ENCODE data around the gene RAB7A.
"Not testable (repeated sequence)": the region's sequence is repeated elsewhere in the genome, so short reads cannot be mapped to it uniquely, and the experiment has no call there.

The RAB7A gene

GRCh38 chr3:128712848-128713247 lies 13.1 kb upstream of the RAB7A start:
- no peak for DNase-seq

- DNase-seq = peak; percentile 30
These were observed 11.0 kb upstream of the RAB7A start for GRCh38 chr3:128714887-128715491.

GRCh38 chr3:128718892-128719291 lies 7.1 kb upstream of the RAB7A start:
- not testable (repeated sequence) for DNase-seq

- no peak for DNase-seq
These were observed 5.1 kb upstream of the RAB7A start for GRCh38 chr3:128720891-128721290.

GRCh38 chr3:128723477-128723876 lies 2.5 kb upstream of the RAB7A start:
- DNase-seq = no peak

GRCh38 chr3:128725547-128726022 lies 398 bp upstream of the RAB7A start:
- no peak for DNase-seq

GRCh38 chr3:128727059-128727458 lies 1.1 kb downstream of the RAB7A start:
- DNase-seq = no peak

- no peak for DNase-seq
These were observed 1.5 kb downstream of the RAB7A start for GRCh38 chr3:128727485-128727884.

- DNase-seq = no peak
These were observed 2.0 kb downstream of the RAB7A start for GRCh38 chr3:128727996-128728395.

- DNase-seq = not testable (repeated sequence)
These were observed 2.5 kb downstream of the RAB7A start for GRCh38 chr3:128728521-128728920.

GRCh38 chr3:128730471-128730870 lies 4.5 kb downstream of the RAB7A start:
- no peak for DNase-seq

GRCh38 chr3:128734523-128735189 lies 8.7 kb downstream of the RAB7A start:
- no peak for DNase-seq

GRCh38 chr3:128735287-128735686 lies 9.3 kb downstream of the RAB7A start:
- no peak for DNase-seq

GRCh38 chr3:128735884-128736283 lies 9.9 kb downstream of the RAB7A start:
- no peak for DNase-seq

- no peak for DNase-seq
These were observed 10.6 kb downstream of the RAB7A start for GRCh38 chr3:128736601-128737000.

- no peak for DNase-seq
These were observed 14.6 kb downstream of the RAB7A start for GRCh38 chr3:128740621-128741020.

GRCh38 chr3:128742821-128743594 lies 17.0 kb downstream of the RAB7A start:
- no peak for DNase-seq

- DNase-seq = no peak
These were observed 19.8 kb downstream of the RAB7A start for GRCh38 chr3:128745742-128746141.

GRCh38 chr3:128746881-128747280 lies 20.9 kb downstream of the RAB7A start:
- no peak for DNase-seq

- DNase-seq = no peak
These were observed 22.6 kb downstream of the RAB7A start for GRCh38 chr3:128748557-128748956.

GRCh38 chr3:128749035-128749434 lies 23.1 kb downstream of the RAB7A start:
- no peak for DNase-seq

- not testable (repeated sequence) for DNase-seq
These were observed 23.6 kb downstream of the RAB7A start for GRCh38 chr3:128749561-128749960.

- DNase-seq = no peak
These were observed 27.7 kb downstream of the RAB7A start for GRCh38 chr3:128753715-128754114.

- DNase-seq = no peak
These were observed 34.1 kb downstream of the RAB7A start for GRCh38 chr3:128760042-128760441.
